H1 (cell line): ENCODE data around the gene C2CD5. TPM values are rescaled to one million over a fixed set of nuclear protein-coding genes. Genes with fewer than 3 reads are reported as not detected.

Source experiments
- CBX8 ChIP-seq: fragments of 300-800, 300-1000 bp; sonication (generic); IDR thresholded peaks from 2 replicates; pipeline ENCODE4 v1.7.1; 2016; ENCODE audit warnings: low read depth, low read length, borderline replicate concordance
- polyA plus RNA-seq, 7 experiments: library from polyadenylated mRNA; depleted of rRNA in 3 of 7; stranded (reverse) in 5 of 7; unstranded in 2 of 7; fragments of >200 nt in 5 of 7; fragments of 200-250 nt in 2 of 7; gene quantifications; 1 replicate in 5 of 7; 2 replicates in 1 of 7; 4 replicates in 1 of 7; pipeline versions ENCODE4 v1.2.1 to v1.2.3, GENCODE V29; 2011 to 2013; ENCODE audit warnings: missing spikeins in 2 of 7, mixed read lengths in 2 of 7
- total RNA-seq: library from RNA; stranded (reverse); fragmentation: NEBNext Ultra II Directional; extraction: Animal tissue kit (Norgen Biotek cat#: 25700); gene quantifications from 2 replicates; pipeline ENCODE4 v1.2.1, GENCODE V29; 2021
- TF ChIP-seq, protein P1 (sequence below): IDR thresholded peaks from 2 replicates; pipeline ENCODE4 v1.6.1; 2011; ENCODE audit warnings: low read depth, mild to moderate bottlenecking, low read length; ENCODE audit not compliant: insufficient read depth

Gene C2CD5
- total and polyA plus RNA-seq, 2 of the 8 experiments (the other 6 are each of a cell fraction or from before 2014, with no cell fraction given), result 21.9 to 45.9 TPM

- no peak for TF ChIP-seq CBX8
- TF ChIP-seq, protein P1, sequence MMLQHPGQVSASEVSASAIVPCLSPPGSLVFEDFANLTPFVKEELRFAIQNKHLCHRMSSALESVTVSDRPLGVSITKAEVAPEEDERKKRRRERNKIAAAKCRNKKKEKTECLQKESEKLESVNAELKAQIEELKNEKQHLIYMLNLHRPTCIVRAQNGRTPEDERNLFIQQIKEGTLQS, result no peak
- TF ChIP-seq, all 59 proteins: peak for 0
Observed at GRCh38 chr12:22518998-22519397, 25.3 kb downstream of the C2CD5 start (continued).
